ENCODE data around the gene CAST. TPM values are rescaled to one million over a fixed set of nuclear protein-coding genes. Genes with fewer than 3 reads are reported as not detected.

The CAST gene
- total RNA-seq, 1 experiment from 2014 or later, result 52.3 TPM

DNA sequence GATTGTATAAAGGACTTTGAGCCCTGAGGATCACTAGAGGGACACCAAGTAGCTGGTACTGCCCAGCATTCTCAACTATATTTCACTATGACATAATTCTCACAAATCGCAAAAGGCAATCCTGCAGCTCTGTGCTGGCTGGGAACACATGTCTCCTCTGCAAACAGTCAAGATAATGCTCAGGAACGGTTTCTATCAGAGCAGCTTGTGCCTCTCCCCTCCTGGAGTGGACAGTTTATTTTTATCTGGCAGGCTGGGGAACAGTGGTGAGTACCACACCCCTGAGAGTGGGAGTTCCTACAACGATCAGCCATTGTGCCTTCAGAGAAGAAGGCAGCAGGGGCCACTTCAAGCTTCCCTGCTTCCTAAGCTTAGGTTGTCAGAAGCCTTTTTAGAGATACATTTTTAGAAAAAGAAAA, 79.7 kb downstream of the CAST start:
- DNase-seq, result no peak
- Histone ChIP-seq H3K14ac (ENCODE audit: insufficient read depth, low read length) (no peak overlapping the region), H3K23ac (ENCODE audit: insufficient read length, low read depth, low read length) (no peak overlapping the region), H3K56ac (ENCODE audit: insufficient read length, low read depth, low read length) (no peak overlapping the region), H4K5ac (ENCODE audit: insufficient read length, low read depth, low read length) (no peak overlapping the region), H3K18ac (ENCODE audit: insufficient read length, low read depth, low read length) (no peak overlapping the region), H3K23me2 (ENCODE audit: insufficient read length, low read depth, low read length, poor library complexity, severe bottlenecking) (no peaks in the 10 kb centered on the region), H3K4me1 (ENCODE audit: insufficient read depth, low read length) (no peaks in the 10 kb centered on the region; the same call in 1 of the 2 replicates), H2AFZ (ENCODE audit: low read length) (no peak overlapping the region), H3K9me3 (ENCODE audit: control insufficient read depth, low read depth, low read length) (no peaks in the 10 kb centered on the region), H2BK15ac (ENCODE audit: low read depth, low read length) (no peak overlapping the region), H2BK120ac (ENCODE audit: low read depth, low read length, poor library complexity, severe bottlenecking) (no peak overlapping the region), H4K20me1 (ENCODE audit: control insufficient read depth, insufficient read depth, insufficient read length) (no peaks in the 10 kb centered on the region), H3K27me3 (ENCODE audit: insufficient read depth, low read length) (no peaks in the 10 kb centered on the region), H3K4me2 (ENCODE audit: insufficient read depth, insufficient read length, low read length) (no peak overlapping the region), H3K79me2 (ENCODE audit: insufficient read depth, low read length) (no peaks in the 10 kb centered on the region), H2AK5ac (ENCODE audit: insufficient read length, low read length) (no peak overlapping the region), H2BK20ac (ENCODE audit: low read depth, low read length, poor library complexity, severe bottlenecking) (no peak overlapping the region), H2BK12ac (ENCODE audit: insufficient read length, low read depth, low read length) (no peak overlapping the region), H4K91ac (ENCODE audit: insufficient read length, low read depth, low read length) (no peak overlapping the region), H3K27ac (ENCODE audit: insufficient read length, low read depth, low read length) (no peak overlapping the region), H3K9ac (ENCODE audit: extremely low read depth, insufficient read length, low read length) (no peak overlapping the region), H3T11ph (ENCODE audit: low read length) (no peak overlapping the region), H2BK5ac (ENCODE audit: insufficient read length, low read length) (no peak overlapping the region), H4K8ac (replicated peaks; ENCODE audit: insufficient read length, low read depth, low read length) (no peak overlapping the region), H3K79me1 (ENCODE audit: insufficient read depth, low read depth, low read length, poor library complexity, severe bottlenecking) (no peaks in the 10 kb centered on the region), H3K4ac (ENCODE audit: low read depth, low read length) (no peak overlapping the region)
- TF ChIP-seq, protein P1, sequence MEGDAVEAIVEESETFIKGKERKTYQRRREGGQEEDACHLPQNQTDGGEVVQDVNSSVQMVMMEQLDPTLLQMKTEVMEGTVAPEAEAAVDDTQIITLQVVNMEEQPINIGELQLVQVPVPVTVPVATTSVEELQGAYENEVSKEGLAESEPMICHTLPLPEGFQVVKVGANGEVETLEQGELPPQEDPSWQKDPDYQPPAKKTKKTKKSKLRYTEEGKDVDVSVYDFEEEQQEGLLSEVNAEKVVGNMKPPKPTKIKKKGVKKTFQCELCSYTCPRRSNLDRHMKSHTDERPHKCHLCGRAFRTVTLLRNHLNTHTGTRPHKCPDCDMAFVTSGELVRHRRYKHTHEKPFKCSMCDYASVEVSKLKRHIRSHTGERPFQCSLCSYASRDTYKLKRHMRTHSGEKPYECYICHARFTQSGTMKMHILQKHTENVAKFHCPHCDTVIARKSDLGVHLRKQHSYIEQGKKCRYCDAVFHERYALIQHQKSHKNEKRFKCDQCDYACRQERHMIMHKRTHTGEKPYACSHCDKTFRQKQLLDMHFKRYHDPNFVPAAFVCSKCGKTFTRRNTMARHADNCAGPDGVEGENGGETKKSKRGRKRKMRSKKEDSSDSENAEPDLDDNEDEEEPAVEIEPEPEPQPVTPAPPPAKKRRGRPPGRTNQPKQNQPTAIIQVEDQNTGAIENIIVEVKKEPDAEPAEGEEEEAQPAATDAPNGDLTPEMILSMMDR (conservative IDR thresholded peaks at IDR 0.05), result no peak
- no CpG with 5 or more reads among the region's 3 CpGs for WGBS (ENCODE audit: extremely low coverage, insufficient read length, low lambda C conversion rate)
- Mint-ChIP-seq H3K36me3 (ENCODE audit: insufficient read depth in 1 of 3, low read depth in 3 of 3) (peaks cover 3 to 17% (median 11%) of the 10 kb centered on the region in 3 experiments), H3K9me3 (no peaks in the 10 kb centered on the region), H3K27ac (no peak overlapping the region), H3K4me1 (peaks cover 11% of the 10 kb centered on the region in 2 experiments), H3K4me3 (no peak overlapping the region), H3K27me3 (ENCODE audit: low read depth) (no peaks in the 10 kb centered on the region)

Data from H9 (cell line).